Measurements from ENCODE around the gene ARHGAP27. TPM values are rescaled to one million over a fixed set of nuclear protein-coding genes. Genes with fewer than 3 reads are reported as not detected.
A peak's percentile ranks its signal among the peaks of the same experiment; 100 is the strongest.

ARHGAP27 gene
- total RNA-seq, 1 donor from 2014 or later = 10.0 TPM

DNA sequence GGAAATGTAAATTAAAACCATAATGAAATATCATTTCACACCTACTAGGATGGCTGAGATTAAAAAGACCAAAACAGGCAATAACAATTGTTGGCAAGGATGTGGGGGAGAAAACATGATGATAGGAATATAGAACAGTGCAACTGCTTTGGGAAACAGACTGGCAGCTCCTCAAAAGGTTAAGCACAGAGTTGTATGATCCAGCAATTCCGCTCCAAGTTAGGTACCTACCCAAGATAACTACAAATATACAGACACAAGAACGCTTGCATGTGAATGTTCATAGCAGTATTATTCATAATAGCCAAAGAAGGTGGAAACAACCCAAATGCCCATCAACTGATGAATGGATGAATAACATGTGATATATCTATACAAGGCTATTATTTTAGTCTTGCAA, 80.8 kb downstream of the ARHGAP27 start:
- H3K9me3 ChIP-seq (ENCODE audit: insufficient read depth, low read depth, low read length) = peaks cover 6% of the 10 kb centered on the region
- no peak for FAIRE-seq
- peaks cover 6% of the 10 kb centered on the region for H3K27me3 Mint-ChIP-seq (ENCODE audit: low read depth, unreplicated experiment)

DNA sequence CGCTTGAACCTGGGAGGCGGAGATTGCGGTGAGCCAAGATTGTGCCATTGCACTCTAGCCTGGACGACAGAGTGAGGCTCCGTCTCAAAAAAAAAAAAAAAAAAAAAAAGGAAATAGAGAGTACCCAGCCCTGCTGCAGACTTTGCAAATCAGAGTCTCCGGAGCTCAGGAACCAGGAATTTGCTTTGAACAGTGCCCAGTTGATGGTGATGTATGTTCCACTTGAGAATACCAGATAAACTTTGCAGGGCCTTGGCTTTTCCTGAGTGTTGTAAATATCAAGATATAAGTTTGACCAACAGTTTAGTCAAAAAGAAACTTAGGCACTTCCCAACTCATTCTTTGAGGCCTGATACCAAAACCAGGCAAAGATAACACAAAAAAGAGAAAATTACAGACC, 85.2 kb downstream of the ARHGAP27 start:
- DNase-seq (ENCODE audit: low read depth) (no peak), FAIRE-seq (no peak)
- H3K4me1 Mint-ChIP-seq (ENCODE audit: low read depth, unreplicated experiment) = no peaks in the 10 kb centered on the region
- no peak overlapping the region for H3K27ac Mint-ChIP-seq (ENCODE audit: unreplicated experiment)
- no peaks in the 10 kb centered on the region for H3K27me3 Mint-ChIP-seq (ENCODE audit: low read depth, unreplicated experiment)
- Histone ChIP-seq H3K79me2 (ENCODE audit: insufficient read depth, low read length) (no peaks in the 10 kb centered on the region), H3K36me3 (ENCODE audit: insufficient read depth, low read length) (no peaks in the 10 kb centered on the region), H3K27me3 (ENCODE audit: insufficient read depth, low read length) (no peaks in the 10 kb centered on the region), H3K27ac (ENCODE audit: low read depth, low read length) (no peak overlapping the region), H3K9me3 (ENCODE audit: insufficient read depth, low read depth, low read length) (peaks cover 6% of the 10 kb centered on the region), H4K20me1 (ENCODE audit: insufficient read depth, low read length) (no peaks in the 10 kb centered on the region), H3K4me1 (ENCODE audit: insufficient read depth, low read length) (peaks cover 6% of the 10 kb centered on the region), H3K4me3 (ENCODE audit: insufficient read depth, low read depth, low read length) (no peak overlapping the region), H2AFZ (ENCODE audit: low read depth, low read length) (no peak overlapping the region), H3K4me2 (ENCODE audit: low read length) (no peak overlapping the region), H3K9ac (ENCODE audit: low read length) (no peak overlapping the region)
- TF ChIP-seq EZH2 (IDR thresholded peaks at IDR 0.05; ENCODE audit: insufficient read depth, low read length) = no peak
- TF ChIP-seq, protein P1, sequence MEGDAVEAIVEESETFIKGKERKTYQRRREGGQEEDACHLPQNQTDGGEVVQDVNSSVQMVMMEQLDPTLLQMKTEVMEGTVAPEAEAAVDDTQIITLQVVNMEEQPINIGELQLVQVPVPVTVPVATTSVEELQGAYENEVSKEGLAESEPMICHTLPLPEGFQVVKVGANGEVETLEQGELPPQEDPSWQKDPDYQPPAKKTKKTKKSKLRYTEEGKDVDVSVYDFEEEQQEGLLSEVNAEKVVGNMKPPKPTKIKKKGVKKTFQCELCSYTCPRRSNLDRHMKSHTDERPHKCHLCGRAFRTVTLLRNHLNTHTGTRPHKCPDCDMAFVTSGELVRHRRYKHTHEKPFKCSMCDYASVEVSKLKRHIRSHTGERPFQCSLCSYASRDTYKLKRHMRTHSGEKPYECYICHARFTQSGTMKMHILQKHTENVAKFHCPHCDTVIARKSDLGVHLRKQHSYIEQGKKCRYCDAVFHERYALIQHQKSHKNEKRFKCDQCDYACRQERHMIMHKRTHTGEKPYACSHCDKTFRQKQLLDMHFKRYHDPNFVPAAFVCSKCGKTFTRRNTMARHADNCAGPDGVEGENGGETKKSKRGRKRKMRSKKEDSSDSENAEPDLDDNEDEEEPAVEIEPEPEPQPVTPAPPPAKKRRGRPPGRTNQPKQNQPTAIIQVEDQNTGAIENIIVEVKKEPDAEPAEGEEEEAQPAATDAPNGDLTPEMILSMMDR (IDR thresholded peaks at IDR 0.05; ENCODE audit: insufficient read depth, low read depth, low read length) = no peak
- H3K9me3 Mint-ChIP-seq (ENCODE audit: unreplicated experiment) = peaks cover 11% of the 10 kb centered on the region
- H3K36me3 Mint-ChIP-seq (ENCODE audit: low read depth, unreplicated experiment) = peaks cover 2% of the 10 kb centered on the region
- H3K4me3 Mint-ChIP-seq (ENCODE audit: unreplicated experiment) = no peak overlapping the region

More for the DNA sequence above, 80.8 kb downstream of the ARHGAP27 start:
- Mint-ChIP-seq H3K9me3 (ENCODE audit: unreplicated experiment) (peaks cover 15% of the 10 kb centered on the region), H3K36me3 (ENCODE audit: low read depth, unreplicated experiment) (peaks cover 4% of the 10 kb centered on the region), H3K4me1 (ENCODE audit: low read depth, unreplicated experiment) (peaks cover 2% of the 10 kb centered on the region), H3K27ac (ENCODE audit: unreplicated experiment) (no peak overlapping the region), H3K4me3 (ENCODE audit: unreplicated experiment) (no peak overlapping the region)
- no peak overlapping the region for H3K4me3 ChIP-seq (ENCODE audit: insufficient read depth, low read depth, low read length)
- no peak overlapping the region for H2AFZ ChIP-seq (ENCODE audit: low read depth, low read length)
- DNase-seq (ENCODE audit: low read depth) = no peak
- H3K4me2 ChIP-seq (ENCODE audit: low read length) = no peak overlapping the region
- H3K4me1 ChIP-seq (ENCODE audit: insufficient read depth, low read length) = peaks cover 3% of the 10 kb centered on the region
- TF ChIP-seq, protein P1 (IDR thresholded peaks at IDR 0.05; ENCODE audit: insufficient read depth, low read depth, low read length) = no peak
- no peak for TF ChIP-seq EZH2 (IDR thresholded peaks at IDR 0.05; ENCODE audit: insufficient read depth, low read length)
- no peaks in the 10 kb centered on the region for H3K79me2 ChIP-seq (ENCODE audit: insufficient read depth, low read length)
- H3K36me3 ChIP-seq (ENCODE audit: insufficient read depth, low read length) = no peaks in the 10 kb centered on the region
- no peaks in the 10 kb centered on the region for H3K27me3 ChIP-seq (ENCODE audit: insufficient read depth, low read length)
- H3K27ac ChIP-seq (ENCODE audit: low read depth, low read length) = no peak overlapping the region
- H3K9ac ChIP-seq (ENCODE audit: low read length) = no peak overlapping the region
- H4K20me1 ChIP-seq (ENCODE audit: insufficient read depth, low read length) = no peaks in the 10 kb centered on the region

DNA sequence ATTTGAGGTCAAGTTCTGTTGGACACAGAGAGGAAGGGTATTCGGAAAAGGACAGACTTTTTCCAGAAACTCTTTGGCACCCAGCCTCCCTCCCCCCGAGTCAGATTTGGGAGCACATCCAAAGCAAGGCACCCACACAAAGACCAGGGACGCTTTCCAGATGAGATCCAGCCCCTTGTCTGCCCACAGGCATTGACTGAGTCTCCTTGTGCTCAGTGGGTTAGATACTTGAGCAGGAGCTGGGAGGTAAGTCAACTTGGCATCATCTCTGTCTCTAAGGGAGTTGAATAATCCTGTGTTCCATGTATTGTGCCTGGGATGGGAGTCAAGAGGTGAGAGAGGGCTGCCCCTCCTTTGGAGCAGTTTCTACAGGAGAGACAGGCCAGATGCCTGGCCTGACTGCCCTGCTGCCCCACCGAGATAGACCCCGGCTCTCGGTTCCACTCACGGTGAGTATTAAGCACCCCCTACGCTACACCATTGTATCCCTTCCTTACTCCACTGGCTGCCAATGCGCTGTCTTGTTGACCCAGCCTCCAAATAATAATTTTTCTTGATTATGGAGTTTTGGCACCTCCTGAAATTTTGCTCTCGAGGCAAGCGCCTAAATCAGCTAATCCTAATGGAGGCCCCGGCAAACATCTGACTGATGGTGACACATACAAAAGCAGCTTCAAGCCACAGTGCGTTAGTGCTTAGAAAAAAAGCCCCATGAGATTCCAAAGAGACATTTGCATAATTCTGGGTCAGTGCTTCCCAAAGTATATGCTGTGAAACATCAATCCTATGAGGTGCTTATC, 86.3 kb downstream of the ARHGAP27 start:
- no peaks in the 10 kb centered on the region for H3K9me3 ChIP-seq (ENCODE audit: insufficient read depth, low read depth, low read length)
- TF ChIP-seq, protein P1 (IDR thresholded peaks at IDR 0.05; ENCODE audit: insufficient read depth, low read depth, low read length) = no peak
- TF ChIP-seq EZH2 (IDR thresholded peaks at IDR 0.05; ENCODE audit: insufficient read depth, low read length) = no peak
- H3K79me2 ChIP-seq (ENCODE audit: insufficient read depth, low read length) = no peaks in the 10 kb centered on the region
- H3K36me3 ChIP-seq (ENCODE audit: insufficient read depth, low read length) = no peaks in the 10 kb centered on the region
- peaks cover 8% of the 10 kb centered on the region for H3K4me1 Mint-ChIP-seq (ENCODE audit: low read depth, unreplicated experiment)
- H3K9me3 Mint-ChIP-seq (ENCODE audit: unreplicated experiment) = peaks cover 6% of the 10 kb centered on the region
- peaks cover 16% of the 10 kb centered on the region for H3K4me1 ChIP-seq (ENCODE audit: insufficient read depth, low read length)
- H3K36me3 Mint-ChIP-seq (ENCODE audit: low read depth, unreplicated experiment) = peaks cover 2% of the 10 kb centered on the region
- no peaks in the 10 kb centered on the region for H3K27me3 ChIP-seq (ENCODE audit: insufficient read depth, low read length)
- H3K4me3 Mint-ChIP-seq (ENCODE audit: unreplicated experiment) = no peak overlapping the region
- H3K27me3 Mint-ChIP-seq (ENCODE audit: low read depth, unreplicated experiment) = no peaks in the 10 kb centered on the region
- FAIRE-seq (no peak), DNase-seq (ENCODE audit: low read depth) (peak; percentile 58)
- no peak overlapping the region for H3K27ac Mint-ChIP-seq (ENCODE audit: unreplicated experiment)
- no peak overlapping the region for H3K9ac ChIP-seq (ENCODE audit: low read length)
- H3K4me3 ChIP-seq (ENCODE audit: insufficient read depth, low read depth, low read length) = no peak overlapping the region
- H3K27ac ChIP-seq (ENCODE audit: low read depth, low read length) = no peak overlapping the region
- no peaks in the 10 kb centered on the region for H4K20me1 ChIP-seq (ENCODE audit: insufficient read depth, low read length)
- no peak overlapping the region for H3K4me2 ChIP-seq (ENCODE audit: low read length)
- no peak overlapping the region for H2AFZ ChIP-seq (ENCODE audit: low read depth, low read length)
